Measurements from ENCODE around the gene XG. TPM values are rescaled to one million over a fixed set of nuclear protein-coding genes. Genes with fewer than 3 reads are reported as not detected.

Gene XG
- total and polyA plus RNA-seq, 2 experiments from 2014 or later = not detected

DNA sequence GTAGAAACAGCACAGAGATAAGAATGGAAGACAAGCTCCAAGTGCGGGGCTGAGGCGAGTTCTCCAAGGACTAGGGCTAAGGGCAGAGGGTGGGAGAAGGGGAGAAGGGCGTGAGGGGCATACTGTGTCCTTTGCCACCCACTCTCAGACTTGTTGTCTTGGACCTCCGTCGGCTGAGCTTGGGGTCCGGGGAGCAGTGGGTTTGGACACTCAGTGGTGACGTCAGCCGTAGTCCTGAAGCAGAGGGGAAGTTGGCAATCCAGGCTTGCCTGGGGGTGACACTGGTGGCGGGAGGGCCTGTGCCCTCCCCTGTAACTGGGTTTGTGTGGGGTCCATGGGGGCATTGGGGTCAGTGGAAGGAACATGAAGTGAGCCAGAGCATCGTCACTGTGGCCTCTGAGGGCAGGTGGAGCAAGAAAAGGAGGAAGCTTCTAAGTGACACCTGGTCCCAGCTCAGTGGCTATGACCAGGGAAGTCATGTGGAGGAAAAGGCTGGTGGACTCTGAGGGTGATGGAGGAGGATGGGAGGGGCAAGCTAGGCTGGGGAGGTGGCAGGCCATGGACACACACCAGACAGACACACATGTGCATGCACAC is 43.1 kb upstream of the XG start:
- TF ChIP-seq CTCF (IDR thresholded peaks at IDR 0.05; ENCODE audit: low read depth, low read length) = no peak
- DNase-seq (ENCODE audit: low read depth in 1 of 2, low spot score in 1 of 2) = no peak
- no peaks in the 10 kb centered on the region for H3K9me3 ChIP-seq (ENCODE audit: low read depth)
- H3K4me1 ChIP-seq (ENCODE audit: low read depth) = peaks cover 35% of the 10 kb centered on the region
- H3K27me3 ChIP-seq = no peaks in the 10 kb centered on the region
- peak overlapping the region; percentile 70 for H3K27ac ChIP-seq
- no peaks in the 10 kb centered on the region for H3K36me3 ChIP-seq
- H3K4me3 ChIP-seq = no peak overlapping the region

- Histone ChIP-seq H3K9me3 (ENCODE audit: low read depth) (no peaks in the 10 kb centered on the region), H3K27ac (peak overlapping the region; percentile 76), H3K27me3 (no peaks in the 10 kb centered on the region), H3K36me3 (peaks cover 2% of the 10 kb centered on the region), H3K4me1 (ENCODE audit: low read depth) (peaks cover 30% of the 10 kb centered on the region), H3K4me3 (no peak overlapping the region)
- no peak for TF ChIP-seq CTCF (IDR thresholded peaks at IDR 0.05; ENCODE audit: low read depth, low read length)
- DNase-seq (ENCODE audit: low read depth in 1 of 2, low spot score in 1 of 2) = no peak
Observed at GRCh38 chrX:2709556-2709955, 42.3 kb upstream of the XG start.

DNA sequence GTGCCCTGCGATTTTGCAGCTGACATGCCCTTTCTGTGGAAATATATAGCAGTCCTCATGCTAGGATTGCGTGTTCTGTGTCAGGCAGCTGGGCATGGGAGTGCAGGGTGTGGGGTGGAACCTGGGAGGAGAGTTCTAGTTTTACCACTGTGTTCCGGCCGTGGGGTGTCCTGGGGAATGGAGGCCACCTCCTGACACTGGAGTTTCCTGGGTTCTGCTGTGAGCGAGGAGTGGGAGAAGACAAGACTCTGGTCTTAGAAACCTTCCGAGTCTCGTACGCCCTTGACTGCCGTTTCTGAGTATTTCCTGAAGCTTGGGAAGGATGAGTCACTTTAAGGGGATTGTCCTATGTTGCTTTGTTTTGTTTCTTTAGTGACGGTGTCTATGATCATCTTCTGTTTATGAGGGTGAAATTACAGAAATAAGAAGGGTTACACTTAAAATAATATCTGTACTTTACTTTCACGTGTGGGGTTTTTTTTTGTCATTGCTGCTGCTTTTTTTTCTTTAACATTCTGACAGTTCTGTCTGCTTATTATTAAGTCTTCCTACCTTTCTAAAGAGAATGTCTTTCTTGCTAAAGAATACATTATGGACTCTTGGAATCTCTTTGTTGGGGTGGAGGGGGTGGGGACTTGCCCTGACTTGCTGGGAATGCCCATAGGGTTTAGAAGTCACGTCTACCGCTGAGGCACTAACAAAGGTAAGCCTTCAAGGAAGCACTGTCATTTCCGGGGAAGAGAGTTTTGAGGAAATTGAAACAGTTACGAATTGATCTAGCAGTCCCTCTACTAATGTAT is 41.6 kb upstream of the XG start:
- Histone ChIP-seq H3K27me3 (no peaks in the 10 kb centered on the region), H3K27ac (peak overlapping the region; percentile 76), H3K36me3 (peaks cover 4% of the 10 kb centered on the region), H3K4me1 (ENCODE audit: low read depth) (peaks cover 25% of the 10 kb centered on the region), H3K4me3 (no peak overlapping the region), H3K9me3 (ENCODE audit: low read depth) (no peaks in the 10 kb centered on the region)
- TF ChIP-seq CTCF (IDR thresholded peaks at IDR 0.05; ENCODE audit: low read depth, low read length) = no peak
- peak in 1 of 2 donors; percentile 76 for DNase-seq (ENCODE audit: low read depth in 1 of 2, low spot score in 1 of 2)

- no peak for DNase-seq (ENCODE audit: low read depth in 1 of 2, low spot score in 1 of 2)
- Histone ChIP-seq H3K4me1 (ENCODE audit: low read depth) (peaks cover 21% of the 10 kb centered on the region), H3K4me3 (no peak overlapping the region), H3K27me3 (no peaks in the 10 kb centered on the region), H3K27ac (no peak overlapping the region), H3K36me3 (peaks cover 4% of the 10 kb centered on the region), H3K9me3 (ENCODE audit: low read depth) (no peaks in the 10 kb centered on the region)
- TF ChIP-seq CTCF (IDR thresholded peaks at IDR 0.05; ENCODE audit: low read depth, low read length) = no peak
Observed at GRCh38 chrX:2711441-2711840, 40.4 kb upstream of the XG start.

DNA sequence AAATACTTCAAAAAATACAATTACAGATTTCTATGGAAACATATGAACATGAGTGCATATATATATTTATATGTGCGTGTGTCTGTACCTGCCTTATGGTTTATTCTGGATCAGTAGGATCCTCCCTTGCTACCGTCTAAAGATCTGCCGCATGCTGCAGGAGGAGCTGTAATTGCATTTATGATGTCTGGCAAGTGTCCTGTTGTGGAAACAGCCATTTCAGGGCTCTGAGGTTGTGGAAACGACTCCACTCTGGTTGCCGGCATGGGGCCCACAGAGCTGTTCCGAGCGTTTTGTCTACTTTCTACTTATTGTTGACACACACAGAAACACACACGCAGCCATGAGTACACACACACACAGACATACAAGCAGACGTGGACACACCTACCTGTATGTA is 39.4 kb upstream of the XG start:
- no peak for TF ChIP-seq CTCF (IDR thresholded peaks at IDR 0.05; ENCODE audit: low read depth, low read length)
- H3K36me3 ChIP-seq = peaks cover 4% of the 10 kb centered on the region
- no peak for DNase-seq (ENCODE audit: low read depth in 1 of 2, low spot score in 1 of 2)
- H3K27me3 ChIP-seq = no peaks in the 10 kb centered on the region
- no peaks in the 10 kb centered on the region for H3K9me3 ChIP-seq (ENCODE audit: low read depth)
- H3K27ac ChIP-seq = no peak overlapping the region
- no peak overlapping the region for H3K4me3 ChIP-seq
- H3K4me1 ChIP-seq (ENCODE audit: low read depth) = peaks cover 20% of the 10 kb centered on the region
